Glutamatergic neuron (in vitro differentiated cells): ENCODE results near the gene HMGN4. TPM values are rescaled to one million over a fixed set of nuclear protein-coding genes. Genes with fewer than 3 reads are reported as not detected.
A peak's percentile ranks its signal among the peaks of the same experiment; 100 is the strongest.
"Not testable (repeated sequence)": the region's sequence is repeated elsewhere in the genome, so short reads cannot be mapped to it uniquely, and the experiment has no call there.

ENCODE experiments used
- DNase-seq: peaks from one replicate; pipeline ENCODE4 v3.0.0; 2022
- H3K27ac Mint-ChIP-seq: one replicate; pipeline ENCODE4 v1.8.0; 2020; ENCODE audit warnings: mild to moderate bottlenecking, mixed read lengths, inconsistent platforms; ENCODE audit not compliant: unreplicated experiment
- H3K27me3 Mint-ChIP-seq: one replicate; pipeline ENCODE4 v1.8.0; 2020; ENCODE audit warnings: mild to moderate bottlenecking, moderate library complexity, mixed read lengths, inconsistent platforms; ENCODE audit not compliant: unreplicated experiment
- H3K36me3 Mint-ChIP-seq: one replicate; pipeline ENCODE4 v1.8.0; 2020; ENCODE audit warnings: mild to moderate bottlenecking, mixed read lengths, inconsistent platforms; ENCODE audit not compliant: unreplicated experiment
- H3K4me1 Mint-ChIP-seq: one replicate; pipeline ENCODE4 v1.8.0; 2020; ENCODE audit warnings: mild to moderate bottlenecking, low read depth, mixed read lengths, inconsistent platforms; ENCODE audit not compliant: unreplicated experiment
- H3K4me3 Mint-ChIP-seq: one replicate; pipeline ENCODE4 v1.8.0; 2020; ENCODE audit warnings: mild to moderate bottlenecking, mixed read lengths, inconsistent platforms; ENCODE audit not compliant: unreplicated experiment
- H3K9me3 Mint-ChIP-seq: one replicate; pipeline ENCODE4 v1.8.0; 2020; ENCODE audit warnings: mild to moderate bottlenecking, moderate library complexity, mixed read lengths, inconsistent platforms; ENCODE audit not compliant: unreplicated experiment
- total RNA-seq: library from RNA; stranded (reverse); fragmentation: NEBNext Ultra II Directional; extraction: Animal tissue kit (Norgen Biotek cat#: 25700); gene quantifications from one replicate; pipeline ENCODE4 v1.2.1, GENCODE V29; 2021; ENCODE audit not compliant: unreplicated experiment
- TF ChIP-seq, protein P1 (sequence below): fragments of 200-600 bp; sonication (generic); IDR thresholded peaks from one replicate; pipeline ENCODE4 v1.5.0; 2021; ENCODE audit not compliant: partially characterized antibody, unreplicated experiment

Gene HMGN4
- total RNA-seq, 1 donor from 2014 or later, result 56.9 TPM

DNA sequence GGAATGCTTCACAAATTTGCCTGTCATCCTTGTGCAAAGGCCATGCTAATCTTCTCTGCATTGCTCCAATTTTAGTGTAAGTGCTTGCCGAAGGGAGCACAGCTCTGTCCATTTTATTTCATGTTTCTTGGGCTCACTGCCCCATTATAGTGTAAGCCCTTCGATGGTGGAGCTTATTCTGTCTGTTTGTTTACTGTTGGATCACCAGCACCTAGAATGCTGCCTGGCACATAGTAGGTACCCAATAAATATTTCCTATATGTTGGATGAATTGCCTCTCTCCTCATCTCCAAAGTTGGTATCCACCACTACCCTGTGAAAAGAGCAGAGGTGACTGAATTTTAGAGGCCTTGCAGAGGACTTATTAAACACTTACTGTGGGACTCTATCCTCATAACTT is 18.8 kb upstream of the HMGN4 start:
- peaks cover 17% of the 10 kb centered on the region for H3K9me3 Mint-ChIP-seq
- H3K4me1 Mint-ChIP-seq, result peaks cover 10% of the 10 kb centered on the region
- H3K27ac Mint-ChIP-seq, result no peak overlapping the region
- no peak overlapping the region for H3K4me3 Mint-ChIP-seq
- no peaks in the 10 kb centered on the region for H3K36me3 Mint-ChIP-seq
- DNase-seq, result no peak
- H3K27me3 Mint-ChIP-seq, result peaks cover 11% of the 10 kb centered on the region
- TF ChIP-seq, protein P1, sequence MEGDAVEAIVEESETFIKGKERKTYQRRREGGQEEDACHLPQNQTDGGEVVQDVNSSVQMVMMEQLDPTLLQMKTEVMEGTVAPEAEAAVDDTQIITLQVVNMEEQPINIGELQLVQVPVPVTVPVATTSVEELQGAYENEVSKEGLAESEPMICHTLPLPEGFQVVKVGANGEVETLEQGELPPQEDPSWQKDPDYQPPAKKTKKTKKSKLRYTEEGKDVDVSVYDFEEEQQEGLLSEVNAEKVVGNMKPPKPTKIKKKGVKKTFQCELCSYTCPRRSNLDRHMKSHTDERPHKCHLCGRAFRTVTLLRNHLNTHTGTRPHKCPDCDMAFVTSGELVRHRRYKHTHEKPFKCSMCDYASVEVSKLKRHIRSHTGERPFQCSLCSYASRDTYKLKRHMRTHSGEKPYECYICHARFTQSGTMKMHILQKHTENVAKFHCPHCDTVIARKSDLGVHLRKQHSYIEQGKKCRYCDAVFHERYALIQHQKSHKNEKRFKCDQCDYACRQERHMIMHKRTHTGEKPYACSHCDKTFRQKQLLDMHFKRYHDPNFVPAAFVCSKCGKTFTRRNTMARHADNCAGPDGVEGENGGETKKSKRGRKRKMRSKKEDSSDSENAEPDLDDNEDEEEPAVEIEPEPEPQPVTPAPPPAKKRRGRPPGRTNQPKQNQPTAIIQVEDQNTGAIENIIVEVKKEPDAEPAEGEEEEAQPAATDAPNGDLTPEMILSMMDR, result no peak

DNA sequence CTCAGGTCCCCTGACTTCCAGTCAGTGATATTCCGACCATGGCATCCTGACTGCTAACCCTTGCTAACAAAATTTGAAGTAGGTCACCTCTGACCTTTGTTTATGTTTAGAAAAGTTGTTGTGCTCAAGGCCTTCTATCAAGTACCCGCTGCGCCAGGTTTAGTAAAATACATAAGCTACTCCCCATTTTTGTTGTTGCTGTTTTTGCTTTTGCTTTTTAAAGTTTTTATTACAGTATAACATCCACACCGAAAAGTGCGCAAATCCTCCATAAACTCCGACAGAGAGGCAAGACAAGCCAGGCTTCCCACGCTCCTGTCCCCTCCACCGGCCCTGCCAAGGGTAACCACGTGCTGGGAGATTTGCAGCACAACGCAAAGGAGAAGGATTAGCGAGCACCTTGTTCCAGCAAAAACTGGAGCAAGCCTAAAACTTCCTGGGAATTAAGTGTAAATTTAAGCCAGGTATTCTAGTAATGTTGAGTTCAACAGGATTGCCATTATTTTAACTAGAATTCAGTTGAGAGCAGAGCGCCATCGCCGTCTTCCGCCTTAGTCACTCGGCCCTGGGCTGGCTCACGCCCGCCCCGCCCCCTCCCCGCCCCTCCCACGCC is 17.8 kb upstream of the HMGN4 start:
- Mint-ChIP-seq H3K4me3 (peak overlapping the region; percentile 74), H3K9me3 (peaks cover 17% of the 10 kb centered on the region), H3K27ac (peak overlapping the region; percentile 67), H3K36me3 (no peaks in the 10 kb centered on the region), H3K4me1 (peaks cover 10% of the 10 kb centered on the region), H3K27me3 (peaks cover 11% of the 10 kb centered on the region)
- TF ChIP-seq, protein P1, result no peak
- peak; percentile 37 for DNase-seq

DNA sequence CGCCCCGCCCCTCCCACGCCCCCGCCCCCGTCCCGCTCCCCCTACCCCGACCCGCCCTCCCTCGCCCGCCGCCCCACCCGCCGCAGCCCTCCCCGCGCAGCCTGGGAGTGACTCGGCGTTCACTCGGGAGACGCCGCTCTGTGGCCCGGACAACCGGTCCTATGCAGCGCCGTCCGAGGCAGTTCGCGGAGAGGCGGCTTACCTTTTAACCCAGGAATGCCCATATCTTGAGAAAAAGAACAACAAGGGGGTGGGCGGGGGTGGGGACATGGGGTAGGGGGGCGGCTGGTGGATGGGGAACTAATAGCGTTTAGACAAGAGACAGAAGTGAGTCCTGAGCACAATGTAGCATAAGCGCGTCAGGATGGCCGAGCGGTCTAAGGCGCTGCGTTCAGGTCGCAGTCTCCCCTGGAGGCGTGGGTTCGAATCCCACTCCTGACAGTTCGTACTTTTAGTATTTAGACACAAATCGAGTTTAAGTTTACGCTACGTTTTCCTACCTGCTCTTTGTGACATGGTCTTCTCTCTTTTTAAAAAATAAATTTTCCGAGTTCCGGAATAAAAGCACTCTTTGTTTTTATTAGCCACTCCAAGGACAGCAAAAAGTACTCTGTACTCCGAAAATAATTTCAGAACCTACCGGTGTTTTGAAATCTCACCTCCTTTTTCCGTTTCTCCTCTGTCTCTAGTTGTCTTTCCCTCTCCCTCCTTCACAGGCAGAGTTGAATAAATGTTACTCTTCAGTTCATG is 17.1 kb upstream of the HMGN4 start:
- peaks cover 10% of the 10 kb centered on the region for H3K4me1 Mint-ChIP-seq
- H3K27me3 Mint-ChIP-seq, result peaks cover 11% of the 10 kb centered on the region

DNA sequence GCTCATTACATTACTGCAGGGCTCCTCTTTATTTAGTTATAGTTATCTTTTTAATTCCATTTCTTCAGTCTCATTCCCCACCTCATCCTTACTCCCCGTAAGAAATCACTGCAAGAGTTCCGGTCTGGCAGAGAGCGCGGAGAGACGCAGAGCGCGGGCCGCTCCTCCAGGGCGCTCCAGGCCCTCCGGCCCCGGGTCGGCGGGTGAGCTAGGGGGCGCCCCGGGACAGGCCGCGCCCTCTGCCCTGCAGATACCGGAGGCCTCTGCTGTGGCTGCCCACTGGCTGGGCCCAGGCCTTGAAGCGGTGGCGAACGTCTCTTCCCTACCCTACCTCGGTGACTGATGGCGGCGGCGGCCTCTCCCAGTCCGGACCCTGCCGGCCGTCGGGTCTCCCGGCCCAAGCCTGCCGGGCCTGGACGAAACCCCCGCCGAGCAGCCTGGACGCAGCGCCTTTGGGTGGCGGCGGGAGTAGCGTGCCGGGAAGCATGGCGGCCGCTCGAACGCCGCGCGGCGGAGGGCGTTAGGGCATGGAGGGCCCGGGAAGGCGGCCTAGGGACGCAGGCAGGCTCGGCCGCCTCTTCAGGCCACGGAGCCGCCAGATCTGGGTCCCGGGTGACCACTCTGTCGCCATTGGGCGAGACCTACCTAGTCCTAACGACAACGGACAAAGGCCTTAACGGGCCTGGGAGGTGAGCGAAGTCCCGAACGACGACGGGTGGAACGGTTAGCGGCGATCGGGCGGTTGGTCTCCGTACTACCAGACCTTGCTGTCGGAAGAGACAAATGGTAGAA is 16.4 kb upstream of the HMGN4 start:
- peak overlapping the region; percentile 92 for H3K4me3 Mint-ChIP-seq
- peaks cover 11% of the 10 kb centered on the region for H3K27me3 Mint-ChIP-seq

More for the DNA sequence above, 17.1 kb upstream of the HMGN4 start:
- H3K4me3 Mint-ChIP-seq, result peak overlapping the region; percentile 92
- TF ChIP-seq, protein P1, result no peak
- peaks cover 17% of the 10 kb centered on the region for H3K9me3 Mint-ChIP-seq
- H3K36me3 Mint-ChIP-seq, result no peaks in the 10 kb centered on the region
- peak overlapping the region; percentile 93 for H3K27ac Mint-ChIP-seq
- DNase-seq, result peak; percentile 86

DNA sequence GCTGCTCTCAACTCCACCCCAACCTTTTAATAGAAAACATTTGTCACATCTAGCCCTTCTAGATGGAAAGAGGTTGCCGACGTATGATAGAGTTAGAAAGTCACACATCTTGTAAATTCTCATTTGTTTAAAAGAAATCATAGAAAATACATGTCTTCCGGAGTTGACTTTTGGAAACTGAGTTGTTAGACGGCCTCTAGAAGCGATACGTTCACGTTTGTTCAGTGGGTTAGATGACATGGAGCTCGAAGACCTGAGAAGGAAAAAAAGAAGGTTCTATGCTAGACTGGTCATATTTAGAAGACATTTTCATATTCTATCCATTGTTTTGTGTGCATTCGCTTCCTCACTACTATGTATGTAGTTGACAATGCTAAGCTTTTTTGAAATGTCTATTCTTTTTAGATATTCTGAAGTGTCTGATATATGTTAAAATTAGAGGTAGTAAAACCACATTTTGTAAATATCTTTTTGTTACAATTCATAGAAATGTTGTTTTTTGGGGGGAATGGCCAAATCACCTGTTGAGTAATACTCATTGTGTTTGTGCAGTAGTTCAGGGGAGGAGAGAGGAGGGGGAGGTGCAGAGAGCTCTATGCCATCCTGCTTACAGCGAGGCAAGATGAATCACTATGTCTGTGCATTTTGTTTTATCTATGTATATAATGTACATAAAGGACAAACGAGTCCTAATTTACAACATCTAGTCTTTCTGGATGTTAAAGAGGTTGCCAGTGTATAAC is 15.5 kb upstream of the HMGN4 start:
- H3K4me1 Mint-ChIP-seq, result peaks cover 10% of the 10 kb centered on the region
- H3K27ac Mint-ChIP-seq, result peak overlapping the region; percentile 93
- H3K4me3 Mint-ChIP-seq, result peak overlapping the region; percentile 89
- DNase-seq, H3K36me3 Mint-ChIP-seq: not testable (repeated sequence)
- peaks cover 17% of the 10 kb centered on the region for H3K9me3 Mint-ChIP-seq
- H3K27me3 Mint-ChIP-seq, result peaks cover 13% of the 10 kb centered on the region

More for the DNA sequence above, 16.4 kb upstream of the HMGN4 start:
- Mint-ChIP-seq H3K27ac (peak overlapping the region; percentile 93), H3K9me3 (peaks cover 17% of the 10 kb centered on the region), H3K36me3 (no peaks in the 10 kb centered on the region), H3K4me1 (peaks cover 10% of the 10 kb centered on the region)
- peak; percentile 90 for DNase-seq
- TF ChIP-seq, protein P1, result peak; percentile 36

DNA sequence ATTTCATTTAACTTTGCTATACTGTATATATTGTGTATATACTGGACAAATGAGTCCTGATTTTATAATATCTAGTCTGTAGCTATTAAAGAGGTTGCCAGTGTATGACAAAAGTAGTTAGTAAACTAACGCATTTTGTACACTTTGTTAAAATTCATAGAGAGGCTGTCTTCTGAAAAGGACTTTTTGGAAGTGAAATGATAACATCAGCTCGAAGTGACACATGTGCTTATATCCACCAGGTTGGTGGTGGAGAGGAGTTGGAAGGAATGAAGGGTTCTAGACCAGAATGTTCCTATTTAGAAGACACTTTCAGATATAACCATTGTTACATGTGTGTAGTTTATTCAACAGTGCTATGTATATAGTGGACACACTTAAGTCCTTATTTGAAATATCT is 13.9 kb upstream of the HMGN4 start:
- Mint-ChIP-seq H3K27me3 (peaks cover 13% of the 10 kb centered on the region), H3K9me3 (peaks cover 17% of the 10 kb centered on the region), H3K4me1 (peaks cover 10% of the 10 kb centered on the region)
- not testable (repeated sequence) for H3K4me3 Mint-ChIP-seq, H3K27ac Mint-ChIP-seq, H3K36me3 Mint-ChIP-seq, DNase-seq
